Epithelial cell of esophagus (primary cell): ENCODE results near the gene MAGI2.

Experiments
- DNase-seq: peaks from one replicate; pipeline ENCODE4 v3.0.0; 2010; ENCODE audit warnings: low read depth
- H3K4me3 ChIP-seq: 2 replicates; pipeline ENCODE4 v1.5.1; 2011; ENCODE audit warnings: mild to moderate bottlenecking, low read length, control low read depth
- CTCF ChIP-seq: IDR thresholded peaks from 2 replicates; pipeline ENCODE4 v1.5.1; 2011; ENCODE audit warnings: low read depth, mild to moderate bottlenecking, low read length, control low read depth, inconsistent platforms; ENCODE audit not compliant: insufficient read depth; ENCODE audit errors: missing control alignments

The MAGI2 gene

GRCh38 chr7:78638364-78638763, 815.1 kb downstream of the MAGI2 start:
- no peak for TF ChIP-seq CTCF
- no peak for DNase-seq
- H3K4me3 ChIP-seq = no peak overlapping the region

DNA sequence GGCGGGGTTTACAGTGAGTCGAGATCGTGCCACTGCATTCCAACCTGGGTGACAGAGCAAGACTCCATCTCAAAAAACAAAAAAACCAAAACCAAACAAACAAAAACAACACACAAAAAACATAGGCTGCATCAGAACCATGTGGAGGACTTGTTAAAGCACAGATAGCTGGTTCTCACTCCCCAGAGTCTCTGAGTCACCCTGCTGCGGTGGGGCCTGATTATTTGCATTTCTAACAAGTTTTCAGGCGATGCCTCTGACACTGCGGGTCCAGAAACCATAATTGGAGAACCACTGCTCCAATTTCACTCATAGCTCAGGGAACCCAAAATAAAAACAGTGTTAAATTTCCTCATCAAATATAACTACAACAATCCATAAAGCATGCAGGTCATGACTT, 816.7 kb downstream of the MAGI2 start:
- no peak overlapping the region for H3K4me3 ChIP-seq
- no peak for DNase-seq
- no peak for TF ChIP-seq CTCF

DNA sequence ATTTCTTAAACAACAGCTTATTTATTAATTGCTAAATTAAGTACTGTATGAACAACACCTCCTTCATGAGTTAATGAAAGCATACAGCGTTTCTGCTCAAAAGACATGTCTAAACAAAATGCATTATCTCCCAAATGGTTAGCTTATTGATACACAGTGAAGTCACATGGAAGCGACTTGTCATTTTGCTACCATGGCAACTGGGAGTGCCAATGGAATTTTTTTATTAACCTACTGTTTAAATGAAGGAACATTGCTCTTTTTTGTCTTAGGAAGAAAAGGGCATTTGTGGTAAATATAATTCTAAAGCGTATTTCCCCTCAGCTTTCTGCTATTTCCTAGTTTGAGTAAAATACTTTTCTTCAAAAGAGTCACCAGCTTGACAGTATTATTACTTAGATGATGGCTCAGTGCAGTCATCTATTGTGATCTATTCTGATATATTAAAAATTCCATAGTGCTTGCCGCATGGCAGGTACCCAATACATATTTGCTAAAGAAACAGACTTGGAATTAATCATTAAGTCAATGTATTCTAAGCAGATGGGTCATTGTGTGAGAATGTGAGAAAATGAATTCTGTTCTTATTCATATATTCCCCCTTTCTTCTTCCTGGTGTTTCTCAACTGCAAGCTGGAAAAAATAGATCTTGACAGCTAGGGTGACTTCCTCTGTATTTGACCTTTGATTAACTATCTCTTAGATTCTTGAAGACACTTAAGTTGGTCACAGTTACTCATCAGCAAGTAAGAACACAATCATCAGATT, 818.3 kb downstream of the MAGI2 start:
- no peak overlapping the region for H3K4me3 ChIP-seq
- DNase-seq = no peak
- no peak for TF ChIP-seq CTCF

GRCh38 chr7:78634093-78634492, 819.4 kb downstream of the MAGI2 start:
- peak; percentile 65 for DNase-seq
- TF ChIP-seq CTCF = no peak
- no peak overlapping the region for H3K4me3 ChIP-seq

- peak; percentile 68 for DNase-seq
- TF ChIP-seq CTCF = no peak
Measured at GRCh38 chr7:78620920-78621319, 832.5 kb downstream of the MAGI2 start.

DNA sequence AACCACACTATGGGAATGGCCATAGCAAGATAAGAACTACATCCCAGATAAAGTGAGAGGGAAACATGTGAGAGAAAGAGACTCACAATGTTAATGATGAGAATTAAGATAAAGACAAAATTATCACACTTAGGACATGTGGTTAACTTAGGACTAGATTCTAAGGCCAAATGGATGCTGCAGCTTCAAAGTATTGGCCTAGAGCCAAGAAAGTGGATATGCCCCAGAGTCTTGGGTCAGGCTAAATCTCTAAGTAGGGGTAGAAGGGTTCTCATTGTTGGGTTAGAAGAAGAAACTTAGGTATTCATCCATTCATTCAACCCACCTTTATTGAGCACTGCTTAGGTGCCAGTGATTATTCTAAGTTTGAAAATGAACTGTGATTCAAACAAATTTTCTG, 836.9 kb downstream of the MAGI2 start:
- DNase-seq = no peak
- TF ChIP-seq CTCF = no peak
- no peak overlapping the region for H3K4me3 ChIP-seq

More at GRCh38 chr7:78620920-78621319, 832.5 kb downstream of the MAGI2 start:
- H3K4me3 ChIP-seq = no peak overlapping the region

DNA sequence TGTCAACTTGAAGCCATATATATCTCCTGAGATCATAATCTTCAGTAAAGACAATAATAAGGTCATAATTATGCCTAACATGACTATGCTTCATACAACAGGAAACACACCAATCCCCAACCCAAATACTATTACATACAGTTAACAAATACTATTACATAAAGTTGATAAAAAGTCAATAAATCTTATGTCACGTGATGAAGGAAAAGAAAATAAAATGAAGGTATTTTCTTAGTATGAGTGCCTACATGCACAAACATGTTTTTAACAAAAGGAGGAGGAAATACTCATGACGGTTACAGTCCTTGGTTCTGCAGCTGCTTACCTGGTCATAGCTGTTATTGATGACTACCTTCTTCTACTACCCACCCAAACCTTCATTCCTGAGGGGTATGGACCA, 844.2 kb downstream of the MAGI2 start:
- no peak overlapping the region for H3K4me3 ChIP-seq
- TF ChIP-seq CTCF = no peak
- peak; percentile 15 for DNase-seq
